SK-N-SH (cell line): ENCODE measurements around the gene CNNM1. TPM values are rescaled to one million over a fixed set of nuclear protein-coding genes. Genes with fewer than 3 reads are reported as not detected.

ENCODE experiments used
- CTCF ChIA-PET: fragments of 300-600, 350-600 bp; formaldehyde crosslinking; extraction: SDS; loops from one replicate; lab custom pipeline; 2021; lab: Yijun Ruan, JAX
- POLR2A ChIA-PET: fragments of 350-600 bp; sonication (Branson Sonifier 250); formaldehyde crosslinking; extraction: SDS; loops from one replicate; lab custom pipeline; 2020; ENCODE audit warnings: antibody characterized with exemption, inconsistent platforms; lab: Yijun Ruan, JAX
- DNase-seq: peaks from one replicate; pipeline ENCODE4 v3.0.0; 2012
- H2AFZ ChIP-seq: fragments of 200-600 bp; sonication (generic); 2 replicates; pipeline ENCODE4 v1.8.1; 2016; ENCODE audit warnings: antibody characterized with exemption, mild to moderate bottlenecking, low read depth
- H3F3A ChIP-seq: fragments of 200-600 bp; sonication (generic); replicated peaks from 2 replicates; pipeline ENCODE3; 2016; ENCODE audit warnings: antibody characterized with exemption, mild to moderate bottlenecking; ENCODE audit not compliant: insufficient read depth
- H3K27ac ChIP-seq, 2 experiments: fragments of 200-500 bp in 1 of 2; fragments of 200-600 bp in 1 of 2; sonication (Bioruptor generic) in 1 of 2; sonication (generic), shearing (Covaris generic) in 1 of 2; 2 replicates each; pipeline versions ENCODE4 v1.5.1 to v1.6.1; 2014 to 2016; ENCODE audit warnings: low read depth in 2 of 2, inconsistent platforms in 1 of 2, low read length in 1 of 2, mild to moderate bottlenecking in 1 of 2, mixed read lengths in 1 of 2
- H3K27me3 ChIP-seq: fragments of 200-600 bp; sonication (generic), shearing (Covaris generic); 2 replicates; pipeline ENCODE4 v1.6.1; 2016; ENCODE audit warnings: mixed run types; ENCODE audit not compliant: insufficient read depth
- H3K36me3 ChIP-seq, 2 experiments: fragments of 200-500 bp in 1 of 2; fragments of 200-600 bp in 1 of 2; sonication (Bioruptor generic) in 1 of 2; sonication (generic) in 1 of 2; replicated peaks in 1 of 2; 2 replicates each; pipeline versions ENCODE3 to v1.5.1; 2014 to 2016; ENCODE audit warnings: low read length in 1 of 2, mild to moderate bottlenecking in 1 of 2; ENCODE audit not compliant: insufficient read depth in 2 of 2, control insufficient read depth in 1 of 2
- H3K4me1 ChIP-seq, 2 experiments: fragments of 200-500 bp in 1 of 2; fragments of 200-600 bp in 1 of 2; sonication (Bioruptor generic) in 1 of 2; sonication (generic), shearing (Covaris generic) in 1 of 2; 2 replicates each; pipeline versions ENCODE4 v1.5.1 to v1.6.1; 2014 to 2016; ENCODE audit warnings: low read depth in 1 of 2, low read length in 1 of 2, mixed run types in 1 of 2; ENCODE audit not compliant: insufficient read depth in 2 of 2, control insufficient read depth in 1 of 2
- H3K4me2 ChIP-seq: fragments of 200-600 bp; sonication (generic), shearing (Covaris generic); 2 replicates; pipeline ENCODE4 v1.6.1; 2017; ENCODE audit warnings: mixed run types
- H3K4me3 ChIP-seq, 2 experiments: fragments of 200-500 bp in 1 of 2; fragments of 200-600 bp in 1 of 2; sonication (Bioruptor generic) in 1 of 2; sonication (generic), shearing (Covaris generic) in 1 of 2; 2 replicates each; pipeline versions ENCODE4 v1.5.1 to v1.8.1; 2014 to 2016; ENCODE audit warnings: low read depth in 2 of 2, inconsistent platforms in 1 of 2, low read length in 1 of 2, mild to moderate bottlenecking in 1 of 2, mixed read lengths in 1 of 2, moderate library complexity in 1 of 2
- H3K79me2 ChIP-seq: fragments of 200-600 bp; sonication (generic); 2 replicates; pipeline ENCODE4 v1.8.1; 2017; ENCODE audit warnings: mild to moderate bottlenecking; ENCODE audit not compliant: insufficient read depth
- H3K9ac ChIP-seq: fragments of 200-600 bp; sonication (generic); 2 replicates; pipeline ENCODE4 v1.6.1; 2017; ENCODE audit warnings: mixed run types
- H3K9me2 ChIP-seq: fragments of 200-600 bp; sonication (generic); 2 replicates; pipeline ENCODE4 v1.6.1; 2017; ENCODE audit warnings: mixed run types
- H3K9me3 ChIP-seq: fragments of 200-600 bp; sonication (generic); 2 replicates; pipeline ENCODE4 v1.6.1; 2017; ENCODE audit warnings: mixed run types, mild to moderate bottlenecking, moderate library complexity
- H4K20me1 ChIP-seq: fragments of 200-600 bp; sonication (generic); 2 replicates; pipeline ENCODE4 v1.6.1; 2017; ENCODE audit warnings: mild to moderate bottlenecking, mixed run types; ENCODE audit not compliant: insufficient read depth
- CTCF ChIP-seq: fragments of 200-600 bp; sonication (generic); IDR thresholded peaks from 2 replicates; pipeline ENCODE4 v1.6.1; 2017; ENCODE audit warnings: antibody characterized with exemption, mild to moderate bottlenecking, moderate library complexity
- EP300 ChIP-seq, 2 experiments: IDR thresholded peaks; 2 replicates each; pipeline versions ENCODE4 v1.4.0 to v1.6.1; 2012; ENCODE audit warnings: borderline replicate concordance in 1 of 2, low read depth in 1 of 2, low read length in 1 of 2
- FOXJ3 ChIP-seq: sonication (generic); formaldehyde crosslinking; IDR thresholded peaks from 2 replicates; pipeline ENCODE4 v1.5.1; 2020; ENCODE audit warnings: mild to moderate bottlenecking, missing genetic modification reagents
- FOXM1 ChIP-seq: IDR thresholded peaks from 2 replicates; pipeline ENCODE4 v1.4.0; 2012; ENCODE audit warnings: low read depth, mild to moderate bottlenecking
- GATA2 ChIP-seq: sonication (generic); formaldehyde crosslinking; IDR thresholded peaks from 2 replicates; pipeline ENCODE4 v1.5.0; 2020; ENCODE audit warnings: mild to moderate bottlenecking, missing genetic modification reagents
- JUND ChIP-seq: IDR thresholded peaks from 2 replicates; pipeline ENCODE4 v1.4.0; 2012
- MEF2A ChIP-seq: IDR thresholded peaks from 2 replicates; pipeline ENCODE4 v1.4.0; 2012; ENCODE audit warnings: low read depth, borderline replicate concordance
- MXI1 ChIP-seq: IDR thresholded peaks from 2 replicates; pipeline ENCODE4 v1.6.1; 2012; ENCODE audit warnings: mild to moderate bottlenecking, low read depth, low read length, improper control_type of control experiment
- NFIC ChIP-seq: IDR thresholded peaks from 2 replicates; pipeline ENCODE4 v1.4.0; 2012; ENCODE audit warnings: borderline replicate concordance
- NRF1 ChIP-seq: IDR thresholded peaks from 2 replicates; pipeline ENCODE4 v1.6.1; 2012; ENCODE audit warnings: low read depth, mild to moderate bottlenecking, low read length
- RAD21 ChIP-seq: IDR thresholded peaks from 2 replicates; pipeline ENCODE4 v1.6.1; 2012; ENCODE audit warnings: mild to moderate bottlenecking, low read length
- RXRA ChIP-seq: IDR thresholded peaks from 2 replicates; pipeline ENCODE4 v1.4.0; 2012; ENCODE audit warnings: low read depth, mild to moderate bottlenecking, borderline replicate concordance
- SIN3A ChIP-seq: IDR thresholded peaks from 2 replicates; pipeline ENCODE4 v1.6.1; 2012; ENCODE audit warnings: low read depth, mild to moderate bottlenecking, low read length, moderate library complexity, borderline replicate concordance
- TAF1 ChIP-seq: IDR thresholded peaks from 2 replicates; pipeline ENCODE4 v1.6.1; 2012; ENCODE audit warnings: low read depth, mild to moderate bottlenecking, low read length, moderate library complexity, borderline replicate concordance
- TEAD4 ChIP-seq: IDR thresholded peaks from 2 replicates; pipeline ENCODE4 v1.4.0; 2012; ENCODE audit warnings: mild to moderate bottlenecking, borderline replicate concordance; ENCODE audit not compliant: insufficient read depth
- WGBS: methylation state at CpG from one replicate; pipeline ENCODE4 v1.1.6; 2017; ENCODE audit warnings: low lambda C conversion rate; 5-methylcytosine and 5-hydroxymethylcytosine counted together
- polyA plus RNA-seq, 3 experiments: library from polyadenylated mRNA; depleted of rRNA; stranded (reverse); fragments of >200 nt; gene quantifications; 2 replicates each; pipeline ENCODE4 v1.2.3, GENCODE V29; 2012
- TF ChIP-seq, protein P1 (sequence below): IDR thresholded peaks from 2 replicates; pipeline ENCODE4 v1.4.0; 2012; ENCODE audit warnings: low read depth
- TF ChIP-seq, protein P2 (sequence below): fragments of 150-350 bp; IDR thresholded peaks from 2 replicates; pipeline ENCODE4 v1.6.1; 2017; ENCODE audit warnings: antibody characterized with exemption, low read length, low read depth, borderline replicate concordance
- TF ChIP-seq, protein P3 (sequence below): fragments of 150-350 bp; IDR thresholded peaks from 2 replicates; pipeline ENCODE4 v1.6.1; 2016; ENCODE audit warnings: mild to moderate bottlenecking, low read depth, low read length
- TF ChIP-seq, protein P4 (sequence below): IDR thresholded peaks from 2 replicates; pipeline ENCODE4; 2012

The CNNM1 gene
- polyA plus RNA-seq, 1 of the 3 experiments (the other 2 are of a cell fraction): 0.12 TPM

DNA sequence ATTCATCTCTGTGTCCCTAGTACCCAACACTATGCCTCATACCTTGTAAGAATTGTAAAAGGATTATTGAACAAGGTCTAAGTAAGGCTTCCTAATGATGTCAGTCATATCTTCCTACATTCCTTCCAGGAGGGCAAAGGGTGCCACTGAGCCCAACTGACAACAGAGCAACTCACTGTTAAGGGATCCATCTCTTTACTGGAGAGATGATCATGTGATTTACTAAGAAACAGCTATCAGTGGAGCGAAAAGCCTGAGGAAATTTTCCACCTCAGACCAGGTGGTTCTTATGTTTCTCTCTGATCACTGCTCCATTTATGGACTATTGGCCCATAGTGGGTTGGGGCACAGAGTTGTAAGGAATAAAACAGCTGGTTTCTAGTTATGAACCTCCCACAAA lies 38.9 kb upstream of the CNNM1 start:
- Histone ChIP-seq H2AFZ (no peak overlapping the region), H3K9me2 (no peaks in the 10 kb centered on the region), H3K79me2 (no peaks in the 10 kb centered on the region), H3K4me1 (no peaks in the 10 kb centered on the region; a peak in 1 of 4 replicates), H3K36me3 (no peaks in the 10 kb centered on the region), H4K20me1 (no peaks in the 10 kb centered on the region), H3K4me2 (no peak overlapping the region), H3K4me3 (no peak overlapping the region), H3K27me3 (no peaks in the 10 kb centered on the region), H3K9me3 (no peaks in the 10 kb centered on the region), H3F3A (no peaks in the 10 kb centered on the region), H3K27ac (no peak overlapping the region), H3K9ac (no peak overlapping the region)
- 37% methylated on average over 1 of the region's 1 CpG for WGBS
- ChIA-PET POLR2A (no interaction called here), CTCF (interaction anchor here (1.1 to 2.1 kb wide), 5 partner anchors 11 to 823 kb away, joined by 3 to 6 read pairs (median 5); no protein-coding TSS in a partner anchor)
- TF ChIP-seq, protein P1, sequence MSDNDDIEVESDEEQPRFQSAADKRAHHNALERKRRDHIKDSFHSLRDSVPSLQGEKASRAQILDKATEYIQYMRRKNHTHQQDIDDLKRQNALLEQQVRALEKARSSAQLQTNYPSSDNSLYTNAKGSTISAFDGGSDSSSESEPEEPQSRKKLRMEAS: no peak
- no peak for TF ChIP-seq FOXM1
- no peak for TF ChIP-seq SIN3A
- no peak for TF ChIP-seq EP300 (IDR thresholded peaks at IDR 0.05; ENCODE audit: borderline replicate concordance in 1 of 2, low read depth in 1 of 2, low read length in 1 of 2)
- no peak for TF ChIP-seq TEAD4
- TF ChIP-seq, protein P2, sequence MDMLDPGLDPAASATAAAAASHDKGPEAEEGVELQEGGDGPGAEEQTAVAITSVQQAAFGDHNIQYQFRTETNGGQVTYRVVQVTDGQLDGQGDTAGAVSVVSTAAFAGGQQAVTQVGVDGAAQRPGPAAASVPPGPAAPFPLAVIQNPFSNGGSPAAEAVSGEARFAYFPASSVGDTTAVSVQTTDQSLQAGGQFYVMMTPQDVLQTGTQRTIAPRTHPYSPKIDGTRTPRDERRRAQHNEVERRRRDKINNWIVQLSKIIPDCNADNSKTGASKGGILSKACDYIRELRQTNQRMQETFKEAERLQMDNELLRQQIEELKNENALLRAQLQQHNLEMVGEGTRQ: no peak
- no peak for TF ChIP-seq CTCF
- no peak for TF ChIP-seq NFIC
- TF ChIP-seq NRF1: no peak
- TF ChIP-seq RXRA: no peak
- TF ChIP-seq MEF2A: no peak
- no peak for TF ChIP-seq TAF1
- no peak for TF ChIP-seq RAD21
- no peak for TF ChIP-seq MXI1
- TF ChIP-seq JUND: no peak
- no peak for TF ChIP-seq FOXJ3 (CRISPR knock-in tag)
- TF ChIP-seq GATA2 (CRISPR knock-in tag): no peak
- TF ChIP-seq, protein P3, sequence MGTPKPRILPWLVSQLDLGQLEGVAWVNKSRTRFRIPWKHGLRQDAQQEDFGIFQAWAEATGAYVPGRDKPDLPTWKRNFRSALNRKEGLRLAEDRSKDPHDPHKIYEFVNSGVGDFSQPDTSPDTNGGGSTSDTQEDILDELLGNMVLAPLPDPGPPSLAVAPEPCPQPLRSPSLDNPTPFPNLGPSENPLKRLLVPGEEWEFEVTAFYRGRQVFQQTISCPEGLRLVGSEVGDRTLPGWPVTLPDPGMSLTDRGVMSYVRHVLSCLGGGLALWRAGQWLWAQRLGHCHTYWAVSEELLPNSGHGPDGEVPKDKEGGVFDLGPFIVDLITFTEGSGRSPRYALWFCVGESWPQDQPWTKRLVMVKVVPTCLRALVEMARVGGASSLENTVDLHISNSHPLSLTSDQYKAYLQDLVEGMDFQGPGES: no peak
- TF ChIP-seq, protein P4, sequence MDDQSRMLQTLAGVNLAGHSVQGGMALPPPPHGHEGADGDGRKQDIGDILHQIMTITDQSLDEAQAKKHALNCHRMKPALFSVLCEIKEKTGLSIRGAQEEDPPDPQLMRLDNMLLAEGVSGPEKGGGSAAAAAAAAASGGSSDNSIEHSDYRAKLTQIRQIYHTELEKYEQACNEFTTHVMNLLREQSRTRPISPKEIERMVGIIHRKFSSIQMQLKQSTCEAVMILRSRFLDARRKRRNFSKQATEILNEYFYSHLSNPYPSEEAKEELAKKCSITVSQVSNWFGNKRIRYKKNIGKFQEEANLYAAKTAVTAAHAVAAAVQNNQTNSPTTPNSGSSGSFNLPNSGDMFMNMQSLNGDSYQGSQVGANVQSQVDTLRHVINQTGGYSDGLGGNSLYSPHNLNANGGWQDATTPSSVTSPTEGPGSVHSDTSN: no peak
- DNase-seq: no peak
